Activated CD8-positive, alpha-beta T cell treated with anti-CD3 and anti-CD28 coated beads for 36 hours (primary cell): ENCODE data around the gene POU2AF3. TPM values are rescaled to one million over a fixed set of nuclear protein-coding genes. Genes with fewer than 3 reads are reported as not detected.
A peak's percentile ranks its signal among the peaks of the same experiment; 100 is the strongest.

Experiments used
- ATAC-seq: fragments of 200-7000 bp; cut with Tn5 transposase; one replicate; pipeline ENCODE4 v1.10.0; 2021; ENCODE audit warnings: mild to moderate bottlenecking, moderate library complexity
- CTCF ChIA-PET: fragments of 350-600 bp; sonication (Branson Sonifier 250); formaldehyde crosslinking; loops from one replicate; lab custom pipeline; 2021; ENCODE audit warnings: antibody characterized with exemption; lab: Charles Lee
- POLR2A ChIA-PET: fragments of 350-600 bp; sonication (Branson Sonifier 250); formaldehyde crosslinking; loops from one replicate; lab custom pipeline; 2021; ENCODE audit warnings: antibody characterized with exemption; lab: Charles Lee
- DNase-seq: peaks from one replicate; pipeline ENCODE4 v3.0.0-alpha.2; 2020
- H3K27ac Mint-ChIP-seq: one replicate; pipeline ENCODE4 v1.8.0; 2021; ENCODE audit warnings: mild to moderate bottlenecking, mixed read lengths
- H3K27me3 Mint-ChIP-seq: one replicate; pipeline ENCODE4 v1.8.0; 2021; ENCODE audit warnings: mixed read lengths
- H3K36me3 Mint-ChIP-seq: one replicate; pipeline ENCODE4 v1.8.0; 2021; ENCODE audit warnings: low read depth, mixed read lengths
- H3K4me1 Mint-ChIP-seq: one replicate; pipeline ENCODE4 v1.8.0; 2021; ENCODE audit warnings: low read depth, mixed read lengths
- H3K4me3 Mint-ChIP-seq: one replicate; pipeline ENCODE4 v1.8.0; 2021; ENCODE audit warnings: mild to moderate bottlenecking, moderate library complexity, mixed read lengths
- H3K9me3 Mint-ChIP-seq: one replicate; pipeline ENCODE4 v1.8.0; 2021; ENCODE audit warnings: mixed read lengths
- CTCF ChIP-seq: fragments of 200-600 bp; IDR thresholded peaks from one replicate; pipeline ENCODE4 v1.8.0; 2022; ENCODE audit warnings: antibody characterized with exemption, mild to moderate bottlenecking
- intact Hi-C: fragments of 100-400 bp; cut with micrococcal nuclease; formaldehyde crosslinking; loops from one replicate; pipeline ENCODE4 v1.10.0; 2022
- total RNA-seq, 2 experiments: library from RNA; stranded (reverse); gene quantifications; one replicate each; pipeline ENCODE4 v1.2.3, GENCODE V29; 2021

POU2AF3 gene
- total RNA-seq = not detected

GRCh38 chr11:111298413-111299100 is at the start of gene POU2AF3:
POU2AF3 (plus strand) TSS chr11:111298546; CDS start chr11:111298582, 36 bp downstream.
- Mint-ChIP-seq H3K36me3 (no peaks in the 10 kb centered on the region), H3K4me3 (peak within 1 kb of the TSS; percentile 26), H3K4me1 (no peaks in the 10 kb centered on the region), H3K27me3 (peaks cover 34% of the 10 kb centered on the region), H3K27ac (no peak within 1 kb of the TSS), H3K9me3 (no peaks in the 10 kb centered on the region)
- TF ChIP-seq CTCF = no peak
- ATAC-seq = peak; percentile 49
- ChIA-PET POLR2A (no interaction called here), CTCF (interaction anchor here (1.4 kb wide), 1 partner anchor 131 kb away, joined by 5 read pairs; no protein-coding TSS in a partner anchor)
- no peak for DNase-seq
- intact Hi-C loops = no loop called here

- CTCF ChIA-PET = no interaction called here
- POLR2A ChIA-PET = no interaction called here
- TF ChIP-seq CTCF = no peak
- no peaks in the 10 kb centered on the region for H3K9me3 Mint-ChIP-seq
- no peaks in the 10 kb centered on the region for H3K36me3 Mint-ChIP-seq
- H3K4me3 Mint-ChIP-seq = no peak overlapping the region
- peaks cover 15% of the 10 kb centered on the region for H3K27me3 Mint-ChIP-seq
- no peaks in the 10 kb centered on the region for H3K4me1 Mint-ChIP-seq
- no peak for DNase-seq
- ATAC-seq = no peak
- H3K27ac Mint-ChIP-seq = no peak overlapping the region
- intact Hi-C loops = no loop called here
These were observed 47.4 kb upstream of the POU2AF3 start for GRCh38 chr11:111250936-111251335.

DNA sequence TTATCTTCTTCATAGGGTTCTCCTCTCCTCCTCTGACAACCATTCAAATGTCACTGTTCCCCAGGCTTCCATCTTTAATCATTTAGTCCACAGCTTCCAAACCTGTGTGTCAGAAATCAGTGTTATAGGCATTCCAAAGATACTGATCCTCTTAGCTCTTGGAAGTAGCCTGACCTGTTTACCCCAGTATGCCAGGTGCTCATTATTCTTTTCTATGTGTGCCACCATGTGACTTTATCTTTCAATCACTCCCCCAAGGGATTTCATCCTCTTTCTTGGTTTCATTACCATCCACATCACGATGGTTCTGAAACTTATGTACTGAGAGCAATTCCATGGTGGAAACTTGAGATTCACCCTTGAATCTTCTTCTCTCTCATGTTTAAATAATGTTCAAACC is 45.2 kb upstream of the POU2AF3 start:
- no peak overlapping the region for H3K27ac Mint-ChIP-seq
- ChIA-PET CTCF (no interaction called here), POLR2A (no interaction called here)
- H3K27me3 Mint-ChIP-seq = peaks cover 13% of the 10 kb centered on the region
- H3K4me3 Mint-ChIP-seq = no peak overlapping the region
- no peak for TF ChIP-seq CTCF
- ATAC-seq (no peak), DNase-seq (no peak)
- no peaks in the 10 kb centered on the region for H3K4me1 Mint-ChIP-seq
- intact Hi-C loops = no loop called here
- H3K36me3 Mint-ChIP-seq = no peaks in the 10 kb centered on the region
- H3K9me3 Mint-ChIP-seq = no peaks in the 10 kb centered on the region

DNA sequence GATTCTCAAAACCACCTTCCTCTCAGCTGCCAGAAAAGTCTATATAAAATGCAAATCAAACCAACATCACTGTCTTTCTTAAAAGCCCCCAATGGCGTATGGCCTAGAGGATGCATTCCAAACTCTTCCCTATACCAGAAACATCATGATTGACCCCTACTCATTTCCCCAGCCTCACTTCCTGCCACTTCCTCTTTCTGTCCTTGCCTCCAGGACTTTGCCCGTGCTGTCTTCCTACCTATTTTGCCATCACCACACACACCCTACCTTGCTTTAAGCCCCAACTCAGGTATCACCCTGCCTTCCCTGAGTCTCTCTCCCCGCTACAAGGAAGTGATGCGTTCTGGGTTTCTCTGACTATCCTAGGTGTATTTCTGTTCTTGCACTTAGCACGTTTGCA is 44.7 kb upstream of the POU2AF3 start:
- ATAC-seq (no peak), DNase-seq (no peak)
- Mint-ChIP-seq H3K9me3 (no peaks in the 10 kb centered on the region), H3K36me3 (no peaks in the 10 kb centered on the region), H3K27me3 (peaks cover 13% of the 10 kb centered on the region), H3K4me1 (no peaks in the 10 kb centered on the region), H3K27ac (no peak overlapping the region), H3K4me3 (no peak overlapping the region)
- intact Hi-C loops = no loop called here
- no peak for TF ChIP-seq CTCF
- ChIA-PET POLR2A (no interaction called here), CTCF (no interaction called here)

GRCh38 chr11:111258046-111258445 is 40.3 kb upstream of the POU2AF3 start:
- intact Hi-C loops = no loop called here
- no peak for TF ChIP-seq CTCF
- ATAC-seq (no peak), DNase-seq (no peak)
- ChIA-PET POLR2A (no interaction called here), CTCF (no interaction called here)
- Mint-ChIP-seq H3K27me3 (peaks cover 10% of the 10 kb centered on the region), H3K4me1 (no peaks in the 10 kb centered on the region), H3K9me3 (no peaks in the 10 kb centered on the region), H3K27ac (no peak overlapping the region), H3K36me3 (no peaks in the 10 kb centered on the region), H3K4me3 (no peak overlapping the region)
